Measurements from ENCODE around the gene BCO1.

The BCO1 gene, protein sequence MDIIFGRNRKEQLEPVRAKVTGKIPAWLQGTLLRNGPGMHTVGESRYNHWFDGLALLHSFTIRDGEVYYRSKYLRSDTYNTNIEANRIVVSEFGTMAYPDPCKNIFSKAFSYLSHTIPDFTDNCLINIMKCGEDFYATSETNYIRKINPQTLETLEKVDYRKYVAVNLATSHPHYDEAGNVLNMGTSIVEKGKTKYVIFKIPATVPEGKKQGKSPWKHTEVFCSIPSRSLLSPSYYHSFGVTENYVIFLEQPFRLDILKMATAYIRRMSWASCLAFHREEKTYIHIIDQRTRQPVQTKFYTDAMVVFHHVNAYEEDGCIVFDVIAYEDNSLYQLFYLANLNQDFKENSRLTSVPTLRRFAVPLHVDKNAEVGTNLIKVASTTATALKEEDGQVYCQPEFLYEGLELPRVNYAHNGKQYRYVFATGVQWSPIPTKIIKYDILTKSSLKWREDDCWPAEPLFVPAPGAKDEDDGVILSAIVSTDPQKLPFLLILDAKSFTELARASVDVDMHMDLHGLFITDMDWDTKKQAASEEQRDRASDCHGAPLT

DNA sequence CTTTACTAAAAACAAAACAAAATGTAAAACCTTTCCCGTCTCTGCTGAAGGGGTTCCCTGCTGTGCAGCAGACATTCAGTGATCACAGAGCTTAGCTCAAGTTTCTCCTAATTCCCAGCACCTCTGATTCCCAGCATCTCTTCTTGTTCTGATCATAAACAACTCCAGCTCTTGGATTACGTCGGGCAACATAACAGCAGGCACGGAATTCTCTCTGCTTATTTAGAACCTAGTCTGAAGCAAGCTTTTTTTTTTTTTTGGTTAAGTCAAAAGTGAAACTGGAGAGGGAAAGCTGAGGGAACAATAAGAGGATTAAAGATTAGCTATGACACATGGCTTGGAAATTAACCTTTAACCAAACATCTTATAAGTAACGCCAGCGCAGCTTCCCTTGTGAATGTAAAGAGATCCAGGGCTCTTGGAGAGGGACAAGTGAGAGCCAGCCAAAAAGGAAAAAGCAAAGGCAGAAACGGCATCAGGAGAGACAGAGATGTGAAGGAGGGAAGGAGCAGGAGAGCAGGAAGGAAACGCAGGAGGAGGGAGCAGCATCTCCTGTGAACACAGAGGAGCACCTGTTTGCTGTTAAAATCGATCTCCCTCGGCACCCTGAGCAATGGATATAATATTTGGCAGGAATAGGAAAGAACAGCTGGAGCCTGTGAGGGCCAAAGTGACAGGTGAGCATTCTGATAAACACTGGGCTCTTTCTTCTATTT lies at the start of gene BCO1:
BCO1 (plus strand) TSS at position 394 of the 716 bp plus-strand sequence; CDS start at position 614, 220 bp downstream.
- Histone ChIP-seq H3K4me1 (ENCODE audit: control insufficient read depth in 1 of 2, insufficient read depth in 1 of 2, low read depth in 1 of 2, low read length in 1 of 2) (no peaks in the 10 kb centered on the region), H3K9me3 (no peaks in the 10 kb centered on the region), H3K27me3 (peaks cover 12% of the 10 kb centered on the region), H3K27ac (no peak within 1 kb of the TSS), H3K36me3 (no peaks in the 10 kb centered on the region), H3K4me3 (ENCODE audit: low read depth in 1 of 2, low read length in 1 of 2) (no peak within 1 kb of the TSS)
- TF ChIP-seq, protein P1, sequence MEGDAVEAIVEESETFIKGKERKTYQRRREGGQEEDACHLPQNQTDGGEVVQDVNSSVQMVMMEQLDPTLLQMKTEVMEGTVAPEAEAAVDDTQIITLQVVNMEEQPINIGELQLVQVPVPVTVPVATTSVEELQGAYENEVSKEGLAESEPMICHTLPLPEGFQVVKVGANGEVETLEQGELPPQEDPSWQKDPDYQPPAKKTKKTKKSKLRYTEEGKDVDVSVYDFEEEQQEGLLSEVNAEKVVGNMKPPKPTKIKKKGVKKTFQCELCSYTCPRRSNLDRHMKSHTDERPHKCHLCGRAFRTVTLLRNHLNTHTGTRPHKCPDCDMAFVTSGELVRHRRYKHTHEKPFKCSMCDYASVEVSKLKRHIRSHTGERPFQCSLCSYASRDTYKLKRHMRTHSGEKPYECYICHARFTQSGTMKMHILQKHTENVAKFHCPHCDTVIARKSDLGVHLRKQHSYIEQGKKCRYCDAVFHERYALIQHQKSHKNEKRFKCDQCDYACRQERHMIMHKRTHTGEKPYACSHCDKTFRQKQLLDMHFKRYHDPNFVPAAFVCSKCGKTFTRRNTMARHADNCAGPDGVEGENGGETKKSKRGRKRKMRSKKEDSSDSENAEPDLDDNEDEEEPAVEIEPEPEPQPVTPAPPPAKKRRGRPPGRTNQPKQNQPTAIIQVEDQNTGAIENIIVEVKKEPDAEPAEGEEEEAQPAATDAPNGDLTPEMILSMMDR (IDR thresholded peaks at IDR 0.05): no peak

DNA sequence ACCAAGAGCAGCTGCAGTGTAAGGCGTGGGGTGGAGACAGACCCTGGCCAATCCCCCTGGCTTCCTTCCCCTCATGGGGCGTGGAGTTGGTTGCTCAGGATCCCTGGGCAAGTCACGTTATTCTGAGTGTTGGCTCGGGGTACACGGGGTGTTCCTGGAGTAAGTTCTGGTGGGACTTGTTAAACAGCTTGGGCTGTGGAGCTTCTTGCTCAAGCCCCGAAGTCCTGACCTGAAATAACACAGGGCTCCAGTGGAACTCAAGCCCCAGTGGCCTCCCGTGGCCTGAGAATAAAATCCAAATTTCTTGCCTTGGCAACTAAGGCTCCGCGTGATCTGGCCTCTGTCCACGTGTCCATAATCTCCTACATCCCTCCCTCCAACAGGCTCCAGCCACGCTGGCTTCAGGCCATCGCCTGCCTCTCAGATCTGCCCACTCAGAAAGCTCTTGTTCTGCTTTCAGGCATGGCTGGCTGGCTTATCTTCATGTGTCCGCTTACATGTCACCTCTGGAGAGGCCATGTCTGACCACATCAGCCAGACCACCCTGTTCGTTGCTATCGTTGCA lies 49.3 kb upstream of the BCO1 start:
- H3K27me3 ChIP-seq: no peaks in the 10 kb centered on the region
- H3K27ac ChIP-seq: no peak overlapping the region
- no peak overlapping the region for H3K4me3 ChIP-seq (ENCODE audit: low read depth in 1 of 2, low read length in 1 of 2)
- no peaks in the 10 kb centered on the region for H3K4me1 ChIP-seq (ENCODE audit: control insufficient read depth in 1 of 2, insufficient read depth in 1 of 2, low read depth in 1 of 2, low read length in 1 of 2)
- TF ChIP-seq, protein P1 (IDR thresholded peaks at IDR 0.05): no peak
- H3K9me3 ChIP-seq: no peaks in the 10 kb centered on the region
- H3K36me3 ChIP-seq: no peaks in the 10 kb centered on the region

DNA sequence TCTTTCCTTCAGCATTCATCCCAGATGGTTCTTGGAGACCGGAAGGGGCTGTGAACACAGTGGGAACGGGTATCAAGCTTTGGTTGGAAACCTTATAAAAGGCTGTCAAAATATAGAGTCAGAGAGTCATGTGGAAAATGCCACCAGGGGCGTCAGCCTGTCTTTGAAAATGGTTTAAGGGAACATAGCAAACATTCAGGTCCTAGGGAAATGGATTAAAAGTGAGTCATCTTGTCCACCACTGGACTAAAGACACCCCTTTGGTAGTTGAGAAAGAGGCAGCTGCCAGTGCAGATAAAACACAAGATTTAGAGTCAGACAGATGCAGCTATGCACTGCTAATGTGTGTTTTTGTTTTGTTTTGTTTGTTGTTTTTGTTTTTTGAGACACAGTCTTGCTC lies 47.8 kb upstream of the BCO1 start:
- TF ChIP-seq, protein P1 (IDR thresholded peaks at IDR 0.05): no peak
- H3K27me3 ChIP-seq: no peaks in the 10 kb centered on the region
- no peaks in the 10 kb centered on the region for H3K36me3 ChIP-seq
- no peaks in the 10 kb centered on the region for H3K4me1 ChIP-seq (ENCODE audit: control insufficient read depth in 1 of 2, insufficient read depth in 1 of 2, low read depth in 1 of 2, low read length in 1 of 2)
- no peak overlapping the region for H3K27ac ChIP-seq
- H3K9me3 ChIP-seq: no peaks in the 10 kb centered on the region
- no peak overlapping the region for H3K4me3 ChIP-seq (ENCODE audit: low read depth in 1 of 2, low read length in 1 of 2)

DNA sequence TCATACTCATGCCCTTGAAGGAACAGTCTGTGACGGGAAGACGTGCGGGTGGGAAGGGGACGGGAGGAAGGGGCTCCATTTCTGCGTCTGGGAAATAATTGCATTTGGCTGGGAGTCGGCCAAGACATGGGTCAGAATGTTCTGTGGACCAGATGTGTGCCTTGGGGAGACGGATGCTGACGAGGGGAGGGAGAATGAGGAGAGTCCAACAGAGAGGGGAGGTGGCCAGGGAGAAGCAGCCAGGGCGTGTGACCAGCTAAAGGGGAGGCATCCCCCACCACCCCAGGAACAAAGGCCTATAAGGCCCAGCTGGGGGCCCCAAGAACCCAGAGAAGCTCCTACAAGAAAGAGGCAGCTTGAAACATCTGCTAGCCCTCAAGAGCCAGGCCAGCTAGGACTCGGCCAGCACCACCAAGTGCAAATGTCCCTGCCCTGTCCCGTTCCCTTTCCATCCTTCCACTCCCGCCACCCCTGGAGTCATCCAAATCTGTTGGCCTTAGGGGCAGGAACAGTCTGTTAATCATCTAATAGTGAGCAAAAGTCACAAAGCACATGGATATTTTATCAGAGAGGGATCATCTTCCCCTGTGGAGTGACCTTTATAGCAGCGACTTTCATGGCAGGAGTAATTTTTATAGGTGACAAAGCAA lies 42.5 kb upstream of the BCO1 start:
- Histone ChIP-seq H3K4me3 (ENCODE audit: low read depth in 1 of 2, low read length in 1 of 2) (no peak overlapping the region), H3K27me3 (peaks cover 14% of the 10 kb centered on the region), H3K4me1 (ENCODE audit: control insufficient read depth in 1 of 2, insufficient read depth in 1 of 2, low read depth in 1 of 2, low read length in 1 of 2) (no peaks in the 10 kb centered on the region), H3K36me3 (no peaks in the 10 kb centered on the region), H3K9me3 (no peaks in the 10 kb centered on the region), H3K27ac (no peak overlapping the region)
- TF ChIP-seq, protein P1 (IDR thresholded peaks at IDR 0.05): no peak

DNA sequence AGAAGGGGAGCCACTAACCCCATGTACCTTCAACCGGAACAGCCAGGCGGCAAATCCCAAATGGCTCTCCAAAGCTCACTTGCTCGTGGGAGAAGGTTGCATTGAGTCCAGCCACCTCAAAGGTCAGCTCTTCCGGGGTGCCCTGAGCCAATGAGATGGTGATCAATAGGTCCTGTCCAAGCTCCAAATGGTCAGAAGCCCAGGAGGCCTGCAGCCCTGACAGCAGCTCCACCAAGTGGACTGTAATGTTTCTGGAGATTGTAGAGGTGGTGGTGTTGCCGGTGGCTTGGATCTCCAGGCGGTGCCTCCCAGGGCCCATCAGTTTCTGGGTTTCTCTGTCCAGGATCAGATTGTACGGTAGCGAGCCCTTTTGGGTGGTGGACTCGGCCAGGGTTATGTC lies 39.9 kb upstream of the BCO1 start:
- no peaks in the 10 kb centered on the region for H3K4me1 ChIP-seq (ENCODE audit: control insufficient read depth in 1 of 2, insufficient read depth in 1 of 2, low read depth in 1 of 2, low read length in 1 of 2)
- no peak overlapping the region for H3K4me3 ChIP-seq (ENCODE audit: low read depth in 1 of 2, low read length in 1 of 2)
- TF ChIP-seq, protein P1 (IDR thresholded peaks at IDR 0.05): no peak
- H3K9me3 ChIP-seq: no peaks in the 10 kb centered on the region
- peaks cover 14% of the 10 kb centered on the region for H3K27me3 ChIP-seq
- no peak overlapping the region for H3K27ac ChIP-seq
- H3K36me3 ChIP-seq: no peaks in the 10 kb centered on the region

Data from neutrophil (primary cell).